HUDEP-2 (cell line): ENCODE data around the gene ZBTB8OS.
"Not testable (repeated sequence)": the region's sequence is repeated elsewhere in the genome, so short reads cannot be mapped to it uniquely, and the experiment has no call there.

ENCODE experiments used
- DNase-seq, 76 experiments: peaks; one replicate each; lab custom pipeline; 2025; ENCODE audit not compliant: unreplicated experiment in 76 of 76; lab: John Stamatoyannopoulos, UW

The ZBTB8OS gene

GRCh38 chr1:32650248-32650751, at the start of gene ZBTB8OS:
TSS of gene ZBTB8OS (minus strand) at chr1:32650550. CDS start at chr1:32650529, 21 bp downstream.
- DNase-seq = peak; percentile 10 to 92 (median 82)

DNA sequence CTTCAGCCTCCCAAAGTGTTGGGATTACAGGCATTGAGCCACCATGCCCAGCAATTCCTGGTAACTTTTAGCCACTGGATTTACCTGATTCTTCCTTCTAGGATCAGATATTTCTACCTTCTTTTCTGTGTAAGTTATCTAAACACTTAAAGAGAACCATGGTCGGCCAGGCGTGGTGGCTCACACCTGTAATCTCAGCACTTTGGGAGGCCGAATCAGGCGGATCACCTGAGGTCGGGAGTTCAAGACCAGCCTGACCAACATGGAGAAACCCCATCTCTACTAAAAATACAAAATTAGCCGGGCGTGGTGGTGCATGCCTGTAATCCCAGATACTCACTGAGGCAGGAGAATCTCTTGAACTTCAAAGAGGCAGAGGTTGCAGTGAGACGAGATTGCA, 46.6 kb upstream of the ZBTB8OS start:
- DNase-seq = not testable (repeated sequence)

DNA sequence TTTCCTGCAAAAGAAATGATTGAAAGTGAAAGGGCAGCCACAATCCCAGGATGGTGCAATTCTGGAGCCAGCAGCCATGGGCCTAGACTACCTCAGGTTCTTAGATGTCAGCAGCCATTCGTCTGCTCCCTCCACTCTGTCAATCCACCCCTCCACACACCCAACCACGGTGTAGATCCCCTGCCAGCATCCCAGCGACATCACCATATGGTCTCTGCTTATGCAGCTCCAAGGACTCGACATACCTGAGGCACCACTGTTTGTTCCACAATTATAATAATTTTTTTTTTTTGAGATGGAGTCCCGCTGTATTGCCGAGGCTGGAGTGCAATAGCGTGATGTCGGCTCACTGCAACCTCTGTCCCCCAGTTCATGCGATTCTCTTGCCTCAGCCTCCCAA, 45.7 kb upstream of the ZBTB8OS start:
- no peak for DNase-seq

DNA sequence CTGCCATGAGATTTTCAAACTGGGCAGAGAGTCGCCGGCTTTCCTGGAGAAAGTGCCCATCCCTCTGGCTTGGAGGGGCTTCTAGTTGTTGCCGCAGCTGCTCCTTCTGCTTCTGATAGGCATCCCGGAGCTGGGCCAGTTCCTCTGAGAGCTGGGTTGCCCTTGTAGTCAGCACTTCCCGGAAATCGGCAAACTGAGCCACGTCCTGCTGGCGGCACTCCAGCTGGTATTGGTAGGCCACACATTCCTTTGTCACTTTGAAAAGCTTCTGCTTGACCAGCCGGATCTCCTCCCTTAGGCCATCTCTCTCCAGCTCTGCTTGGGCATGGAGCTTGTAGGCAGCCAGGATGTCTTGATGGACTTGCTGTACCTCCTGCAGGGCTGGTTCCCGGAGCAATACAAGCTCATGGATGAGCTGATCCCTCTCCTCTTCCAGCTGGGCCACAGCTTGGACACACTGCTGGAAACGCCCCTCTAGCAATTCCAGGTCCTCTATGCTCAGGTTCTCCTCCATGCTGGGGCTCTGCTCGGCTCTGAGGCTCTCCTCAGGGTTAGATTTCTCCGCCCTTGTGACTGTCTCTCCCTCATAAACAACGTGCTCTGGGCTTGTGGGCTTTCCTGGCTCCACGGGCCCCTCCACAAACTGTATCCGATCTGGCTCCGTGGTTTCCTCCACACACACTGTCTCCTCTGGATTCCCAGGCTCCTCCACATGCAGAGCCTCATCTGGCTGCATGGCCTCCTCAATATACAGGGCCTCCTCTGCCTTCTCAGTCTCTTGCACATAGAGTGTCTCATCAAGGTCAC, 45.0 kb upstream of the ZBTB8OS start:
- DNase-seq = peak in 49 of 76 experiments; percentile 4 to 68 (median 31)

DNA sequence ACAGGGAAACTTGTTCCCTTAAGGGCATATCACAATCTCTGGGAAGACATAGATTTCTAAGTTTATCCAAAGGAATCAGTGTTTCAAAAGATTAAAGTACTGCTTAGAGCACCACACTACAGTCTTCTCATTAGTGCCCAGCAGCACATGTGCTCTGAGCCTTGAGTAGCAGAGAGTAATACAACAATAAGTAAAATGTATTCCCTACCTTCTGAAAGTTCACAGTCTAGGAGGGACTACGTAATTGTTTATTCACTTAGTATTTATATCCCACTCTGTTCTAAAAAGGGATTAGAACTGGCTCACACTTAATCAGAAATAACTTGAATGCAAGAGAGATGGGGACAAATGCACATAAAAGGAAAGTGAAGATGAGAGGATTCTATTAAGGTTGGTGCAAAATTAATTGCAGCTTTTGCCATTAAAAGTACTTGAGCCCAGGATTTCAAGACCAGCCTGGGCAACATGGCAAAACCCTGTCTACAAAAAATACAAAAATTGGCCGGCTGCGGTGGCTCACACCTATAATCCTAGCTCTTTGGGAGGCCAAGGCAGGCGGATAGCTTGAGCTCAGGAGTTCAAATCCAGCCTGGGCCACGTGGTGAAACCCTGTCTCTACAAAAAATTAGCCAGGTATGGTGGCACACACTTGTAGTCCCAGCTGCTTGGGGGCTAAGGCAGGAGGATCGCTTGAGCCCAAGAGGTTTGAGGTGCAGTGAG, 43.3 kb upstream of the ZBTB8OS start:
- DNase-seq = no peak

DNA sequence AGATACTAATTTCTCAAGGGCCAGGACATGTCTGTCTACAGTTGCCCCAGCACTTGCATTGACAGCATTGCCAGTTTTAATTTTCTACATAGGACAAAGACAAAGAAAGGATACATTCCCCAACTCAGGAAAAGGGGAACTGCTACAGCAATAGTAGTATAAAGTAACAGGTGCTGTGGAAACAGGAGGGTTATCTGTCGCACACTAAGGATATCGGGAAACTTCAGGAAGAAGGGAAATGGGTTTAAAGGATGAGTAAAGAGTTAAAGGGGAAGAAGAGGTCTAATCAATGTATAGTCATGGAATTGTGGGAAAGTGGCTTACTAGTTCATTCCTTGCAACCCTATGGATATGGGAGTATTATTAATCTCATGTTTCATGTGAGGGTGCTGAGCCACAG, 36.0 kb upstream of the ZBTB8OS start:
- no peak for DNase-seq

DNA sequence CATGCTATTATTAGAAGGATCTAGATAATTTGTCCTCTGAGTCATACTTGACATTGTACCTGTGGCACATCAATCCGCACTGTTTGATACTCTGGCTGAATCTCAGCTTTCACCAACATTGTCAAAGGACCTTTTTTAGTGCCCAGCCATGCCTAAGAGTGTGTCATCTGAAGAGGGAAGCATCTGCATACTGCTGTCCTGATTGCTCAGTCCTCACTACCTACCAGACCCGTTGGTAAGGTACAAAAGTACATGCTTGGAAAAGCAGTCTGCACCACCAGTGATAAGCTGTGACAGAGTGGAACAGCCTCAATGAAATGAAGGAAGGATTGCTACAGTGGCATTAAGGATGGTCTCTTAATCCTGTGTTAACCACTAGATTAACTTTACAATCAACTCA, 35.1 kb upstream of the ZBTB8OS start:
- DNase-seq = no peak

DNA sequence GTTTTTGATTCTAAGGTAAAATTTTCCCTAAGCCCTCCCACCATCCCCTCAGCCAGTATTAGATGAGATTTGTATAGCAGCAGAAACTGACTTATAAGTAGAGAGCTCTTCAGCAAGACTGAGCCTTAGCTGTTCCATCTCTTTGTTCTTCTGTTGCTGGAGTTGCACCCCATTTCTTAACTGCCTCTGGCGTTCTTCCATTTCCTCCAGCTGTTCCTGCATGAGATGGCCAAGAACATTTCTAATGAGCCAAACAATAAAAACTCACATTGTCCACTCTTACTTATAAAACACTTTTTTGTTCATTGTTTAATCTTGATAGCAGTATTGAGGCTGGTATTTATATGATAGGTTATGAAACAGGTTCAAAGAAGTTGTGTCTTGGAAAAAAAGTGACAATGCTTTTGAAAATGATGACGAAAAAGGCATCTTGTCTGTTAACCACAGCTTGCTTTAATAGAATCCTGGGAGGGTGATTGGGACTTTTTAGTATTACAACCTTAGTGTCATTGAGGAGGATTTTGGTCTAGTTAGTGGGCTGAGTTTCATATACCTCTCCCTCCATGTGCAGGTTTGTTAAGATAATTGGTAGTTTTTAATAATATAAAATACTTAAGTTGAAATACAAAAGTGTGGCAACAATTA, 33.9 kb upstream of the ZBTB8OS start:
- no peak for DNase-seq

GRCh38 chr1:32683397-32683796, 33.0 kb upstream of the ZBTB8OS start:
- DNase-seq = no peak

- no peak for DNase-seq
Observed at GRCh38 chr1:32681999-32682398, 31.6 kb upstream of the ZBTB8OS start.

DNA sequence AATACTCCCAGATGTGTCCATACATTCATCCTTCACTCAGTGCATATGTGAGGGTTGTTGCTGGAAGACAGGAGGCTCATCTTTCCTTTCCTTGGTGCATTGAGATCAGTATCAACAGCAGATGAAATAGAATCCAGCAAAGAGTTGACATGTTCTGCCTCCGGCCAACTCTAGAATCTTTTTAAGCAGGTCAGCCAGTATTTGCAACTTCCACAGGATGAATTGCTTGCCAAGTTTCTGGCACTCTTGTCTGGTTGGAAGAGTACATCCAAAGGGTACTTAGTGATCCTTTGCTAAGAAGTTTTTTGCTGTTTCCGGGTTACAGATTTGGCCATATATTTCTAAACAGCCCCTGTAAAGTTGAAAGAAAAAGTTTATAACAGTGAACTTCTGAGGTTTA, 31.2 kb upstream of the ZBTB8OS start:
- DNase-seq = no peak

DNA sequence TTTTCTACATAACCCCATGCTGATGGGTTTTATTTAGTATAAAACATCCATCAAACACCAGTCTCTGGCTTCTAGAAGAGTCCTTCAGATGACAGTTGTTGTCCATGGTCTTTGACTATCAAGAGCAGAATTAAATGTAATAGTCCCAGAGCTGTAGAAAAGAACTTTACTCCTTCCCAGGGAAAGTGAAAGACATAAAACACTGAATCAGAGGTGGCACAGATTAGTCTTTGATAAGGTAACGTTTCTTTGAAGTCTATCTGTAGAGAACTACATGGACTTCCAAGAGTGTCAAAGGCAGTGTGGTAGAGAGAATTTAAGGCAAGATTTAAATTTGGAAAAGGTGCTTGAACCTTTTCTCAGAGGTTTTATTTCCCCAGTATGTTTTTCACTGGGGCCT, 30.3 kb upstream of the ZBTB8OS start:
- no peak for DNase-seq

- DNase-seq = not testable (repeated sequence)
Observed at GRCh38 chr1:32679993-32680392, 29.6 kb upstream of the ZBTB8OS start.

DNA sequence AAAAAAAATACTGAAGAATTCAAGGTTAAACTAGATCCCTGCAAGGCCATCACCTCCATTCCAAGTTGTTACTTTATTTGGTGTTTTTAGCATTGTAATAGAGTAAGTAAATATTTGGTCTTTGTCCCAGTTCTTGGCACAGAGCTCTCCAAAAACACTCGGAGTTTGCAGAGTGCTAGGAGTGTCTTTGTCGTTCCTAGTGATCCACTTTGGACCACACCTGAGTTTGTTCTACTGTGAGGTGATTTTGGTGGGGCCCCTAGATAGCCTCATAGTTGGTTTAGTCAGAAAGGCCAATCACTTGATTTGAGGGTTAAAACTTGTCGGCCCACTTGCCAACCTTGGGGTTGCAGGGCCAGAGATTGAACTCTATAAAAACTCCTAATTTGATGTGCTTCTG, 26.6 kb upstream of the ZBTB8OS start:
- DNase-seq = no peak

DNA sequence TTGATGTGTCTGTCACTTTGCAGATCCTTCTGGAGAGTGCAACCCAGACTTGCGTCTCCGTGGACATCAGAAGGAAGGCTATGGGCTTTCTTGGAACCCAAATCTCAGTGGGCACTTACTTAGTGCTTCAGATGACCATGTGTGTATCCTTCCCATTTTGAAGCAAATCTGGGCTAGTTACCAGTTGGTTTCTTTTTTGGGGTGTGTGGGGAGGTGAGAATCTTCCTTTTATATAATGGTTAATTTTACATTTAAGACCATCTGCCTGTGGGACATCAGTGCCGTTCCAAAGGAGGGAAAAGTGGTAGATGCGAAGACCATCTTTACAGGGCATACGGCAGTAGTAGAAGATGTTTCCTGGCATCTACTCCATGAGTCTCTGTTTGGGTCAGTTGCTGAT, 18.4 kb upstream of the ZBTB8OS start:
- not testable (repeated sequence) for DNase-seq

- DNase-seq = peak in 4 of 76 experiments; percentile 5 to 29 (median 10)
Observed at GRCh38 chr1:32666901-32667566, 16.7 kb upstream of the ZBTB8OS start.

DNA sequence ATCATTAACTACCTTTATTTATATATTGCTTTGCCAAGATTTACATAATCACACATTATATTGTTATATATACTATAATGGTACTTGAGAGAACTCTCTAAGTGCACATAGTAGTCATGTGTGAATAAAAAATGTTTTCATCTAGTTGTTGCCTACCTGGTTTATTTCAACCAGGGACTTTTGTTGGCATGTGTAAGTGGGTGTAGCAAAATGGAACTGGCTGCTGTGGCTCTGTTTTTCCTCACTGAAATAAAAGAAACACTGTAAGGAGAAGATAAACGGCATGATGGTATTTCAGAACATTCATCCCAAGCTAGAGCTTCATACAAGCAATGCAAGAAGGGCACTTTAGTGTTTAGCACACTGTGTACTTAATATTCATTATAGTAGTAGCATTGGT, 15.6 kb upstream of the ZBTB8OS start:
- DNase-seq = no peak

DNA sequence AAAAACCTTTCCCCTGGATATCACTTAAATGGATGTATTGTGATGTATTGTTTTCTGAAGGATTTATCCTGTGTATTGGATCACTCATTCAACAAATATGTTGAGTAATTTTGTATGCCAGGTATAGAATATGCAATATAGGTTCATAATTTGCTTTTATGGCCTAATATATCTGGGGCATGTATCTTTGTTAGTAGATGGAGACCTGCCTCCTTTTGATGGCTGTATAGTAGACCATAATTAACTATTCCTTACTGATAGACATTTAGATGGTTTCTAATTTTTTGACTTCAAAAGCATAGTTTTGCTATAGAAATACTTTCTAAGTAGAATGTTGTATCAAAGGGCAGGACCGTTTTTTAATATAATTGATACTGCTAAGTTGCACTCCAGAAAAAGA, 9.2 kb upstream of the ZBTB8OS start:
- no peak for DNase-seq

DNA sequence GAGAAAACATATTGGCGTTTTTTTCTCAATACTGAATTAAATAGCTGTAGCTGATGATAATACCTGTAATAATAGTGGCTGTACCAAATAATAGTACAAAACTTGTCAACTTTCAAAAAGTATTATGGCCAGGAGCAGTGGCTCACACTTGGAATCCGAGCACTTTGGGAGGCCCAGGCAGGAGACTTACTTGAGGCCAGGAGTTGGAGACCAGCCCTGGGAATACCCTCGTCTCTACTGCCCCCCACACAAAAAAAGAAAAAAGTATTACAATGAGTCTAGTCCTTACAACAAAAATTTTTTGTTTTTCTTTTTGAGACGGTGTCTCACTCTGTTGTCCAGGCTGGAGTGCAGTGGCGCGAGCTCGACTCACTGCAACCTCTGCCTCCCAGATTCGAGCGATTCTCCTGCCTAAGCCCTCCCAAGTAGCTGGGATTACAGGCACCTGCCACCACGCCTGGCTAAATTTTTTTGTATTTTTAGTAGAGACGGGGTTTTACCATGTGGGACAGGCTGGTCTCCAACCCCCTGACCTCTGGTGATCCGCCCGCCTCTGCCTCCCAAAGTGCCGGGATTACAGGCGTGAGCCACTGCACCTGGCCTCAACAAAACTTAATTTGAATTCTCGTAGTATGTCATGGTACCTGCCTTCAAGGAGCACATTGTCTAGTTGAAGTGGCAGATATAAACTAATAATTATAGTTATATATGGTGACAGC, 2.1 kb upstream of the ZBTB8OS start:
- DNase-seq = no peak

GRCh38 chr1:32651461-32652073, 1.2 kb upstream of the ZBTB8OS start:
- peak in 21 of 76 experiments; percentile 15 to 68 (median 44) for DNase-seq
